Measurements from ENCODE around the gene IRF2BPL.

IRF2BPL gene

DNA sequence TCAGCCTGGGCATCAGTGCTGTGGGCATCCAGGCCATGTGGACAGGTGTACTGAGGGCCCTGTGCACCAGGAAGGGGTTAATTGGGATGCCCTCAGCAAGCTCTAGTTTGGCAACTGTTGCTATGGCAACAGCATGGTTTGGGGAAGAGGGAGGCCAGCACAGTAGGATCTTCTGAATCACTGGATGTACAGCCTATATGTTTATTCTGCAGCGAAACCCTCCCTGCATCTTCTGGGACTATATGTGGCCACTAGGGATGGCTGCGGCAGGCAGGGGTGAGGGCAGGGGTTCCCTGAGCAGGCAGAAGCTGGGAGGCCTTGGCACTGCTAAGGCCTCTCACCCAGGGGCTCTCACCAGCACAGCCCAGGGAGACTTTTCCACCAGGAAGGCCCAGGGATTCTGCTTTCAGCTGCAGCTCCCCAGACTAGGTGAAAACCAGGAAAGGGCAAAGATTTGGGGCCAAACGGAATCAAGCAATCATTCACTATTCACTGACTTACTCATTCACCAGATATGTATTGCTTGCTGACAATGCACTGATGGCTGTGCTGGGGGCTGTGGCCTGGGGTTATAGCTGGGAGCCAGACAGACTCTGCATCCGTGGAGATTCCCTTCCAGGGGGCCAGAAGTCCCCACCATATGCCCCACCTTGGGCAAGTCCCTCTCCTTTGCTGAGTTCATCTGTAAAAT lies 42.8 kb downstream of the IRF2BPL start:
- Histone ChIP-seq H3K36me3 (ENCODE audit: control insufficient read depth in 1 of 2, insufficient read depth in 2 of 2, low read length in 2 of 2) (no peaks in the 10 kb centered on the region), H3K9ac (ENCODE audit: low read length) (no peak overlapping the region), H4K8ac (ENCODE audit: low read depth, low read length) (no peak overlapping the region), H3K18ac (ENCODE audit: low read length) (no peak overlapping the region), H3K14ac (ENCODE audit: low read length) (no peak overlapping the region), H3K27me3 (ENCODE audit: insufficient read depth, low read length) (no peaks in the 10 kb centered on the region), H3K4ac (ENCODE audit: low read depth, low read length) (no peak overlapping the region), H3K4me1 (ENCODE audit: control insufficient read depth in 1 of 2, insufficient read depth in 2 of 2, low read length in 2 of 2) (peaks cover 28 to 32% of the 10 kb centered on the region in 2 experiments), H4K91ac (ENCODE audit: low read depth, low read length) (peak overlapping the region; percentile 10), H3K4me2 (ENCODE audit: low read length) (peak overlapping the region; percentile 17), H2BK12ac (ENCODE audit: low read length) (no peak overlapping the region), H3K79me1 (ENCODE audit: low read length) (peaks cover 11% of the 10 kb centered on the region), H3K9me3 (ENCODE audit: insufficient read depth, low read depth, low read length) (peaks cover 1% of the 10 kb centered on the region), H4K12ac (ENCODE audit: low read depth, low read length) (no peak overlapping the region), H2BK120ac (ENCODE audit: insufficient read depth, low read length, poor library complexity) (no peak overlapping the region), H2BK5ac (ENCODE audit: low read depth, low read length, poor library complexity) (peak overlapping the region; percentile 13), H3K79me2 (ENCODE audit: control insufficient read depth, insufficient read depth, low read length, poor library complexity) (no peaks in the 10 kb centered on the region), H3K27ac (ENCODE audit: low read depth, low read length) (peak overlapping the region; percentile 51), H2AK5ac (ENCODE audit: low read length) (no peak overlapping the region), H3K23ac (ENCODE audit: low read length) (no peak overlapping the region), H2AFZ (ENCODE audit: insufficient read depth, low read length, poor library complexity) (no peak overlapping the region), H3K4me3 (ENCODE audit: low read depth, low read length) (peak overlapping the region; percentile 4)
- no CpG with 5 or more reads among the region's 4 CpGs for WGBS (ENCODE audit: extremely low coverage, insufficient coverage, insufficient read length)
- DNase-seq = peak; percentile 73 to 82

- Histone ChIP-seq H4K8ac (ENCODE audit: low read depth, low read length) (no peak overlapping the region), H3K14ac (ENCODE audit: low read length) (no peak overlapping the region), H4K12ac (ENCODE audit: low read depth, low read length) (no peak overlapping the region)
These were observed 43.6 kb downstream of the IRF2BPL start for GRCh38 chr14:76984787-76985375.

GRCh38 chr14:76984297-76984696 lies 44.2 kb downstream of the IRF2BPL start:
- Histone ChIP-seq H2AK5ac (ENCODE audit: low read length) (peak overlapping the region; percentile 23), H3K79me2 (ENCODE audit: control insufficient read depth, insufficient read depth, low read length, poor library complexity) (no peaks in the 10 kb centered on the region), H3K4me1 (ENCODE audit: control insufficient read depth in 1 of 2, insufficient read depth in 2 of 2, low read length in 2 of 2) (peaks cover 28 to 32% of the 10 kb centered on the region in 2 experiments), H4K8ac (ENCODE audit: low read depth, low read length) (no peak overlapping the region), H3K14ac (ENCODE audit: low read length) (peak overlapping the region; percentile 28), H3K4me3 (ENCODE audit: low read depth, low read length) (no peak overlapping the region), H3K36me3 (ENCODE audit: control insufficient read depth in 1 of 2, insufficient read depth in 2 of 2, low read length in 2 of 2) (no peaks in the 10 kb centered on the region), H2BK120ac (ENCODE audit: insufficient read depth, low read length, poor library complexity) (peak overlapping the region; percentile 43), H3K9ac (ENCODE audit: low read length) (no peak overlapping the region), H3K9me3 (ENCODE audit: insufficient read depth, low read depth, low read length) (peaks cover 1% of the 10 kb centered on the region), H4K91ac (ENCODE audit: low read depth, low read length) (no peak overlapping the region), H3K27ac (ENCODE audit: low read depth, low read length) (no peak overlapping the region), H3K79me1 (ENCODE audit: low read length) (peaks cover 11% of the 10 kb centered on the region), H3K4ac (ENCODE audit: low read depth, low read length) (no peak overlapping the region), H4K12ac (ENCODE audit: low read depth, low read length) (no peak overlapping the region), H2BK5ac (ENCODE audit: low read depth, low read length, poor library complexity) (no peak overlapping the region), H2BK12ac (ENCODE audit: low read length) (no peak overlapping the region), H3K23ac (ENCODE audit: low read length) (no peak overlapping the region), H3K4me2 (ENCODE audit: low read length) (no peak overlapping the region), H2AFZ (ENCODE audit: insufficient read depth, low read length, poor library complexity) (no peak overlapping the region), H3K18ac (ENCODE audit: low read length) (no peak overlapping the region), H3K27me3 (ENCODE audit: insufficient read depth, low read length) (no peaks in the 10 kb centered on the region)
- DNase-seq = no peak
- no CpG with 5 or more reads among the region's 4 CpGs for WGBS (ENCODE audit: extremely low coverage, insufficient coverage, insufficient read length)

More at GRCh38 chr14:76984787-76985375, 43.6 kb downstream of the IRF2BPL start:
- no peak overlapping the region for H2AK5ac ChIP-seq (ENCODE audit: low read length)
- H2AFZ ChIP-seq (ENCODE audit: insufficient read depth, low read length, poor library complexity) = no peak overlapping the region
- DNase-seq = peak; percentile 99
- H3K23ac ChIP-seq (ENCODE audit: low read length) = no peak overlapping the region
- H3K79me2 ChIP-seq (ENCODE audit: control insufficient read depth, insufficient read depth, low read length, poor library complexity) = no peaks in the 10 kb centered on the region
- no peak overlapping the region for H3K4ac ChIP-seq (ENCODE audit: low read depth, low read length)
- peaks cover 28 to 32% of the 10 kb centered on the region in 2 experiments for H3K4me1 ChIP-seq (ENCODE audit: control insufficient read depth in 1 of 2, insufficient read depth in 2 of 2, low read length in 2 of 2)
- no CpG with 5 or more reads among the region's 6 CpGs for WGBS (ENCODE audit: extremely low coverage, insufficient coverage, insufficient read length)
- no peak overlapping the region for H2BK120ac ChIP-seq (ENCODE audit: insufficient read depth, low read length, poor library complexity)
- peaks cover 11% of the 10 kb centered on the region for H3K79me1 ChIP-seq (ENCODE audit: low read length)
- no peak overlapping the region for H3K4me3 ChIP-seq (ENCODE audit: low read depth, low read length)
- no peak overlapping the region for H3K18ac ChIP-seq (ENCODE audit: low read length)
- H3K4me2 ChIP-seq (ENCODE audit: low read length) = peak overlapping the region; percentile 5
- no peaks in the 10 kb centered on the region for H3K36me3 ChIP-seq (ENCODE audit: control insufficient read depth in 1 of 2, insufficient read depth in 2 of 2, low read length in 2 of 2)
- peak overlapping the region; percentile 29 for H3K27ac ChIP-seq (ENCODE audit: low read depth, low read length)
- H2BK12ac ChIP-seq (ENCODE audit: low read length) = no peak overlapping the region
- no peaks in the 10 kb centered on the region for H3K27me3 ChIP-seq (ENCODE audit: insufficient read depth, low read length)
- no peak overlapping the region for H2BK5ac ChIP-seq (ENCODE audit: low read depth, low read length, poor library complexity)
- no peak overlapping the region for H3K9ac ChIP-seq (ENCODE audit: low read length)
- no peak overlapping the region for H4K91ac ChIP-seq (ENCODE audit: low read depth, low read length)
- H3K9me3 ChIP-seq (ENCODE audit: insufficient read depth, low read depth, low read length) = peaks cover 1% of the 10 kb centered on the region

DNA sequence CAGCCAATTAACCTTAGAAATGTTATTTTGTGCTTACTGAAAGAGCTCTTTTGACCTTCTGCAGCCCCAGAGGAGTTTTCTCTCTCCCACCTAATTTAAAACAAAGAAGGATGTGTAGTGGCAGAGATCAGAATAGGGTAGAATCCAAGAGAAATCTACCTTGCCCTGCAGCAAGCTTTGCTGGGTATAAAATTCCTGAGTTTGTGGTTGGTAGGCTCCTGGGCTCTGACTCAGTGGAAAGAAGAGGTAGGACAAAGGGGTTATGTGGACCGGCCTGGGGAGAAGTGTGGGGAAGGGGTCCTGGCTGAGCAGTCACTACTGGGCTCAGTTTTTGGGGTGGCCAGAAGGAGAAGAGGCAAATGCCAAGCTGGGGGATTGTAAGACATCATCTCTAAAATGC lies 46.8 kb downstream of the IRF2BPL start:
- no peak overlapping the region for H3K9ac ChIP-seq (ENCODE audit: low read length)
- no peak overlapping the region for H2AK5ac ChIP-seq (ENCODE audit: low read length)
- peaks cover 33 to 35% of the 10 kb centered on the region in 2 experiments for H3K4me1 ChIP-seq (ENCODE audit: control insufficient read depth in 1 of 2, insufficient read depth in 2 of 2, low read length in 2 of 2)
- H2BK12ac ChIP-seq (ENCODE audit: low read length) = no peak overlapping the region
- no peak for DNase-seq
- no peak overlapping the region for H3K27ac ChIP-seq (ENCODE audit: low read depth, low read length)
- H3K4me2 ChIP-seq (ENCODE audit: low read length) = no peak overlapping the region
- no peaks in the 10 kb centered on the region for H3K27me3 ChIP-seq (ENCODE audit: insufficient read depth, low read length)
- no peak overlapping the region for H4K91ac ChIP-seq (ENCODE audit: low read depth, low read length)
- peaks cover 12% of the 10 kb centered on the region for H3K79me1 ChIP-seq (ENCODE audit: low read length)
- H3K14ac ChIP-seq (ENCODE audit: low read length) = no peak overlapping the region
- H3K79me2 ChIP-seq (ENCODE audit: control insufficient read depth, insufficient read depth, low read length, poor library complexity) = no peaks in the 10 kb centered on the region
- no peak overlapping the region for H2BK5ac ChIP-seq (ENCODE audit: low read depth, low read length, poor library complexity)
- no CpG with 5 or more reads among the region's 1 CpG for WGBS (ENCODE audit: extremely low coverage, insufficient coverage, insufficient read length)
- H3K23ac ChIP-seq (ENCODE audit: low read length) = no peak overlapping the region
- H2BK120ac ChIP-seq (ENCODE audit: insufficient read depth, low read length, poor library complexity) = no peak overlapping the region
- no peak overlapping the region for H4K8ac ChIP-seq (ENCODE audit: low read depth, low read length)
- no peak overlapping the region for H3K18ac ChIP-seq (ENCODE audit: low read length)
- H3K4me3 ChIP-seq (ENCODE audit: low read depth, low read length) = no peak overlapping the region
- no peaks in the 10 kb centered on the region for H3K36me3 ChIP-seq (ENCODE audit: control insufficient read depth in 1 of 2, insufficient read depth in 2 of 2, low read length in 2 of 2)
- peaks cover 1% of the 10 kb centered on the region for H3K9me3 ChIP-seq (ENCODE audit: insufficient read depth, low read depth, low read length)
- H2AFZ ChIP-seq (ENCODE audit: insufficient read depth, low read length, poor library complexity) = no peak overlapping the region
- H3K4ac ChIP-seq (ENCODE audit: low read depth, low read length) = no peak overlapping the region
- no peak overlapping the region for H4K12ac ChIP-seq (ENCODE audit: low read depth, low read length)
